ENCODE measurements around the gene MAJIN.

Gene MAJIN

GRCh38 chr11:64911689-64912088 is 60.2 kb downstream of the MAJIN start:
- no peak for DNase-seq (ENCODE audit: low spot score)

- no peak for DNase-seq (ENCODE audit: low spot score)
Measured at GRCh38 chr11:64911142-64911541, 60.8 kb downstream of the MAJIN start.

- DNase-seq (ENCODE audit: low spot score), result no peak
Measured at GRCh38 chr11:64910451-64911093, 61.3 kb downstream of the MAJIN start.

GRCh38 chr11:64909653-64910343 is 62.1 kb downstream of the MAJIN start:
- DNase-seq (ENCODE audit: low spot score), result no peak

- DNase-seq (ENCODE audit: low spot score), result no peak
Measured at GRCh38 chr11:64908766-64909165, 63.1 kb downstream of the MAJIN start.

- no peak for DNase-seq (ENCODE audit: low spot score)
Measured at GRCh38 chr11:64906314-64906635, 65.6 kb downstream of the MAJIN start.

- DNase-seq (ENCODE audit: low spot score), result no peak
Measured at GRCh38 chr11:64905516-64906313, 66.2 kb downstream of the MAJIN start.

- no peak for DNase-seq (ENCODE audit: low spot score)
Measured at GRCh38 chr11:64903291-64903833, 68.5 kb downstream of the MAJIN start.

- no peak for DNase-seq (ENCODE audit: low spot score)
Measured at GRCh38 chr11:64902102-64902900, 69.6 kb downstream of the MAJIN start.

- DNase-seq (ENCODE audit: low spot score), result no peak
Measured at GRCh38 chr11:64900774-64901173, 71.1 kb downstream of the MAJIN start.

- no peak for DNase-seq (ENCODE audit: low spot score)
Measured at GRCh38 chr11:64900263-64900678, 71.6 kb downstream of the MAJIN start.

- no peak for DNase-seq (ENCODE audit: low spot score)
Measured at GRCh38 chr11:64898541-64898940, 73.4 kb downstream of the MAJIN start.

GRCh38 chr11:64898076-64898445 is 73.8 kb downstream of the MAJIN start:
- no peak for DNase-seq (ENCODE audit: low spot score)

GRCh38 chr11:64897381-64898075 is 74.4 kb downstream of the MAJIN start:
- no peak for DNase-seq (ENCODE audit: low spot score)

- no peak for DNase-seq (ENCODE audit: low spot score)
Measured at GRCh38 chr11:64896448-64897022, 75.4 kb downstream of the MAJIN start.

GRCh38 chr11:64894812-64895452 is 77.0 kb downstream of the MAJIN start:
- DNase-seq (ENCODE audit: low spot score), result no peak

GRCh38 chr11:64894070-64894811 is 77.7 kb downstream of the MAJIN start:
- peak; percentile 90 for DNase-seq (ENCODE audit: low spot score)

- DNase-seq (ENCODE audit: low spot score), result peak; percentile 23
Measured at GRCh38 chr11:64893194-64894069, 78.5 kb downstream of the MAJIN start.

GRCh38 chr11:64892838-64893193 is 79.1 kb downstream of the MAJIN start:
- no peak for DNase-seq (ENCODE audit: low spot score)

Measured in hematopoietic multipotent progenitor cell treated with erythropoietin and hydrocortisone succinate and interleukin-3 and kit ligand, for 17 days (in vitro differentiated cells).